GM21619 (cell line): ENCODE data around the gene ARHGAP22.

Source experiments
- ATAC-seq: cut with Tn5 transposase; IDR thresholded peaks from one replicate; pipeline ENCODE4 v1.9.1; 2021; ENCODE audit not compliant: unreplicated experiment

The ARHGAP22 gene

GRCh38 chr10:48555310-48556042 is 49.4 kb downstream of the ARHGAP22 start:
- no peak for ATAC-seq

- no peak for ATAC-seq
Observed at GRCh38 chr10:48554656-48555055, 50.2 kb downstream of the ARHGAP22 start.

GRCh38 chr10:48554246-48554645 is 50.6 kb downstream of the ARHGAP22 start:
- ATAC-seq, result no peak

GRCh38 chr10:48552946-48553564 is 51.8 kb downstream of the ARHGAP22 start:
- ATAC-seq, result no peak

GRCh38 chr10:48551861-48552591 is 52.8 kb downstream of the ARHGAP22 start:
- ATAC-seq, result no peak

- no peak for ATAC-seq
Observed at GRCh38 chr10:48550977-48551376, 53.9 kb downstream of the ARHGAP22 start.

GRCh38 chr10:48550071-48550691 is 54.7 kb downstream of the ARHGAP22 start:
- ATAC-seq, result no peak

GRCh38 chr10:48549236-48549635 is 55.6 kb downstream of the ARHGAP22 start:
- ATAC-seq, result no peak

GRCh38 chr10:48548531-48549135 is 56.2 kb downstream of the ARHGAP22 start:
- ATAC-seq, result no peak

- no peak for ATAC-seq
Observed at GRCh38 chr10:48547981-48548380, 56.9 kb downstream of the ARHGAP22 start.

- ATAC-seq, result no peak
Observed at GRCh38 chr10:48547061-48547895, 57.6 kb downstream of the ARHGAP22 start.

GRCh38 chr10:48545462-48546145 is 59.3 kb downstream of the ARHGAP22 start:
- ATAC-seq, result no peak

GRCh38 chr10:48543182-48543844 is 61.6 kb downstream of the ARHGAP22 start:
- ATAC-seq, result no peak

- ATAC-seq, result no peak
Observed at GRCh38 chr10:48542471-48543181, 62.2 kb downstream of the ARHGAP22 start.

GRCh38 chr10:48541144-48541795 is 63.6 kb downstream of the ARHGAP22 start:
- no peak for ATAC-seq

GRCh38 chr10:48538611-48539010 is 66.3 kb downstream of the ARHGAP22 start:
- ATAC-seq, result no peak

GRCh38 chr10:48536916-48537890 is 67.7 kb downstream of the ARHGAP22 start:
- no peak for ATAC-seq
